Thoracic aorta (tissue), 2 donors: ENCODE results near the gene SPR. TPM values are rescaled to one million over a fixed set of nuclear protein-coding genes. Genes with fewer than 3 reads are reported as not detected.
"Not testable (repeated sequence)": the region's sequence is repeated elsewhere in the genome, so short reads cannot be mapped to it uniquely, and the experiment has no call there.

ENCODE experiments used
- ATAC-seq: fragments of 150-250 bp; one replicate; pipeline ENCODE4 v1.8.0; 2017; ENCODE audit warnings: low read depth; ENCODE audit not compliant: insufficient number of reproducible peaks, low FRiP score
- DNase-seq: peaks from one replicate; pipeline ENCODE4 v3.0.0-alpha.2; 2020; ENCODE audit warnings: low spot score
- H3K27ac ChIP-seq, 2 donors: fragments of 200-600 bp; sonication (generic); 1 replicate in 1 of 2; 2 replicates in 1 of 2; pipeline ENCODE4 v1.5.1; 2016; ENCODE audit warnings: mild to moderate bottlenecking in 2 of 2, moderate library complexity in 2 of 2
- H3K27me3 ChIP-seq: fragments of 200-600 bp; sonication (generic); replicated peaks from 2 replicates; pipeline ENCODE4 v1.6.0; 2016; ENCODE audit warnings: mild to moderate bottlenecking; ENCODE audit not compliant: insufficient read depth
- H3K36me3 ChIP-seq: fragments of 200-600 bp; sonication (generic); one replicate; pipeline ENCODE4 v1.5.1; 2016
- H3K4me1 ChIP-seq, 2 donors: fragments of 200-600 bp; sonication (generic); 1 replicate in 1 of 2; 2 replicates in 1 of 2; pipeline versions ENCODE4 v1.5.1 to v1.6.0; 2016; ENCODE audit warnings: low read depth in 2 of 2, mild to moderate bottlenecking in 1 of 2; ENCODE audit not compliant: control insufficient read depth in 1 of 2
- H3K4me3 ChIP-seq: fragments of 200-600 bp; sonication (generic); 2 replicates; pipeline ENCODE4 v1.5.1; 2016; ENCODE audit warnings: mild to moderate bottlenecking
- H3K9me3 ChIP-seq: fragments of 200-600 bp; sonication (generic); 2 replicates; pipeline ENCODE4 v1.5.1; 2016
- CTCF ChIP-seq: fragments of 200-600 bp; sonication (generic); IDR thresholded peaks from one replicate; pipeline ENCODE4 v1.5.1; 2019; ENCODE audit warnings: antibody characterized with exemption
- total RNA-seq, 2 donors: library from RNA; depleted of rRNA; stranded (reverse); fragments of >200 nt; gene quantifications; one replicate each; pipeline versions ENCODE4 v1.1.0 to v1.2.3, GENCODE V29; 2016

Gene SPR
- total RNA-seq, 2 donors from 2014 or later: 26.1 to 42.6 TPM

- H3K9me3 ChIP-seq: no peaks in the 10 kb centered on the region
- H3K4me3 ChIP-seq: no peak overlapping the region
- no peaks in the 10 kb centered on the region for H3K4me1 ChIP-seq
- no peak overlapping the region for H3K27ac ChIP-seq
- no peak for TF ChIP-seq CTCF
- DNase-seq (no peak), ATAC-seq (no peak)
- no peaks in the 10 kb centered on the region for H3K36me3 ChIP-seq
- peaks cover 8% of the 10 kb centered on the region for H3K27me3 ChIP-seq
Measured at GRCh38 chr2:72901426-72901825, 14.2 kb downstream of the SPR start.

- not testable (repeated sequence) for H3K27ac ChIP-seq, H3K36me3 ChIP-seq, DNase-seq, H3K9me3 ChIP-seq, ATAC-seq, H3K4me3 ChIP-seq, H3K4me1 ChIP-seq
- peaks cover 17% of the 10 kb centered on the region for H3K27me3 ChIP-seq
Measured at GRCh38 chr2:72907369-72907768, 20.2 kb downstream of the SPR start.

GRCh38 chr2:72908741-72909140 lies 21.5 kb downstream of the SPR start:
- peaks cover 17% of the 10 kb centered on the region for H3K27me3 ChIP-seq

GRCh38 chr2:72911256-72911655 lies 24.0 kb downstream of the SPR start:
- H3K36me3 ChIP-seq: no peaks in the 10 kb centered on the region
- no peak for ATAC-seq
- H3K4me1 ChIP-seq: peaks cover 8 to 9% of the 10 kb centered on the region in 2 donors
- no peak overlapping the region for H3K4me3 ChIP-seq
- no peaks in the 10 kb centered on the region for H3K9me3 ChIP-seq
- H3K27me3 ChIP-seq: peaks cover 25% of the 10 kb centered on the region
- H3K27ac ChIP-seq: no peak overlapping the region
- no peak for DNase-seq
- no peak for TF ChIP-seq CTCF

More at GRCh38 chr2:72908741-72909140, 21.5 kb downstream of the SPR start:
- H3K9me3 ChIP-seq: no peaks in the 10 kb centered on the region
- DNase-seq (no peak), ATAC-seq (no peak)
- no peak for TF ChIP-seq CTCF
- H3K27ac ChIP-seq: no peak overlapping the region
- H3K36me3 ChIP-seq: no peaks in the 10 kb centered on the region
- H3K4me3 ChIP-seq: no peak overlapping the region
- H3K4me1 ChIP-seq: no peaks in the 10 kb centered on the region

- Histone ChIP-seq H3K27ac (peak overlapping the region in 1 of 2 donors; percentile 9), H3K27me3 (peaks cover 26% of the 10 kb centered on the region), H3K4me1 (peaks cover 26 to 33% of the 10 kb centered on the region in 2 donors), H3K9me3 (no peaks in the 10 kb centered on the region), H3K4me3 (no peak overlapping the region), H3K36me3 (no peaks in the 10 kb centered on the region)
- TF ChIP-seq CTCF: no peak
- DNase-seq (no peak), ATAC-seq (no peak)
Measured at GRCh38 chr2:72913486-72914205, 26.4 kb downstream of the SPR start.

GRCh38 chr2:72914206-72914559 lies 27.0 kb downstream of the SPR start:
- no peaks in the 10 kb centered on the region for H3K36me3 ChIP-seq
- H3K4me3 ChIP-seq: no peak overlapping the region
- DNase-seq (no peak), ATAC-seq (no peak)
- no peak for TF ChIP-seq CTCF
- H3K4me1 ChIP-seq: peaks cover 28 to 37% of the 10 kb centered on the region in 2 donors
- peak overlapping the region in 1 of 2 donors; percentile 9 for H3K27ac ChIP-seq
- peaks cover 30% of the 10 kb centered on the region for H3K27me3 ChIP-seq
- H3K9me3 ChIP-seq: no peaks in the 10 kb centered on the region
